Measurements from ENCODE around the gene ICAM3. TPM values are rescaled to one million over a fixed set of nuclear protein-coding genes. Genes with fewer than 3 reads are reported as not detected.
"Not testable (repeated sequence)": the region's sequence is repeated elsewhere in the genome, so short reads cannot be mapped to it uniquely, and the experiment has no call there.

The ICAM3 gene, protein sequence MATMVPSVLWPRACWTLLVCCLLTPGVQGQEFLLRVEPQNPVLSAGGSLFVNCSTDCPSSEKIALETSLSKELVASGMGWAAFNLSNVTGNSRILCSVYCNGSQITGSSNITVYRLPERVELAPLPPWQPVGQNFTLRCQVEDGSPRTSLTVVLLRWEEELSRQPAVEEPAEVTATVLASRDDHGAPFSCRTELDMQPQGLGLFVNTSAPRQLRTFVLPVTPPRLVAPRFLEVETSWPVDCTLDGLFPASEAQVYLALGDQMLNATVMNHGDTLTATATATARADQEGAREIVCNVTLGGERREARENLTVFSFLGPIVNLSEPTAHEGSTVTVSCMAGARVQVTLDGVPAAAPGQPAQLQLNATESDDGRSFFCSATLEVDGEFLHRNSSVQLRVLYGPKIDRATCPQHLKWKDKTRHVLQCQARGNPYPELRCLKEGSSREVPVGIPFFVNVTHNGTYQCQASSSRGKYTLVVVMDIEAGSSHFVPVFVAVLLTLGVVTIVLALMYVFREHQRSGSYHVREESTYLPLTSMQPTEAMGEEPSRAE
- polyA plus RNA-seq = 5.3 TPM
- long read RNA-seq, donor 1 = 0 reads
- long read RNA-seq, donor 2, partial matches to known transcripts = 0 of 1 reads
- long read RNA-seq, donor 2, other reads (novel, unspliced or antisense) = 0 of 1 reads
- long read RNA-seq, donor 3 = 0 reads
- long read RNA-seq, donor 4 = 0 reads
- long read RNA-seq, donor 5, partial matches to known transcripts = 0 of 1 reads
- long read RNA-seq, donor 5, other reads (novel, unspliced or antisense) = 0 of 1 reads
- long read RNA-seq, donor 6 = 0 reads
- long read RNA-seq, donor 7 = 0 reads
- long read RNA-seq, donor 8, partial matches to known transcripts = 14 of 15 reads
- long read RNA-seq, donor 8, other reads (novel, unspliced or antisense) = 0 of 15 reads
- long read RNA-seq, donor 9 = 0 reads
- long read RNA-seq, donor 10 = 0 reads
- long read RNA-seq, donor 11, partial matches to known transcripts = 0 of 2 reads
- long read RNA-seq, donor 11, other reads (novel, unspliced or antisense) = 0 of 2 reads

DNA sequence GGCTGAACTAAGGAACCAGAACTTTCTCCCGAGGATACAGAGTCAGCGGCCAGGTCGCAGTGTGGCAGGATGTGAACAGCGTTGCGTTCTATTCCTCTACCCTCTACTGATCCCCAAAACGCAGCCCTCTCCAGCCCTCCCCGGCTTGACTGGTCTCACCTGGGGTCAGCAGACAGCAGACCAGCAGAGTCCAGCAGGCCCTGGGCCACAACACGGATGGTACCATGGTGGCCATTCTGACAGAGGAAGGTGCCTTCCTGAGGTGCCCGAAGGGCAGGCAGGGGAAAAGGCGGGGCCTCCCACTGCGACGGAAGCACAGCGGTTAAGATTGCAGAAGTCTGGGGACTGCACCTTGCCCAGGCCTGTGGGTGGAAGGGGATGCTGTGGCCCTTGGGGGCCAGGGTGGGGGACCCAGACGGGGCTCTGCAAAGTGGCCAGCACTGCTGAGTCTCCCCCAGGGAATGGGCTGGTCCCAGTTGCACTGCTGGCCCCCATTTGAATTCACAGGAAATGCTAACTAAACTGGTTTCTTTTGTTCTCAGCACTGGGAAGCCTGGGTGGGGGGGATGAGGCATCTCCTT lies at the start of gene ICAM3:
ICAM3 (minus strand) TSS at position 245 of the 581 bp plus-strand sequence; CDS start at position 235, 10 bp downstream.
- Histone ChIP-seq H3K27me3 (ENCODE audit: control insufficient read depth, insufficient read depth, low read length) (no peaks in the 10 kb centered on the region), H3K9me3 (ENCODE audit: control insufficient read depth, low read depth, low read length) (no peaks in the 10 kb centered on the region), H3K4me1 (ENCODE audit: control insufficient read depth, insufficient read depth, low read length) (peaks cover 4% of the 10 kb centered on the region), H3K27ac (ENCODE audit: low read length) (no peak within 1 kb of the TSS), H3K36me3 (ENCODE audit: control insufficient read depth, insufficient read depth, low read length) (no peaks in the 10 kb centered on the region), H3K4me3 (ENCODE audit: low read length) (no peak within 1 kb of the TSS)
- DNase-seq = no peak
- WGBS (ENCODE audit: insufficient coverage, low lambda C conversion rate) = no CpG with 5 or more reads among the region's 14 CpGs

DNA sequence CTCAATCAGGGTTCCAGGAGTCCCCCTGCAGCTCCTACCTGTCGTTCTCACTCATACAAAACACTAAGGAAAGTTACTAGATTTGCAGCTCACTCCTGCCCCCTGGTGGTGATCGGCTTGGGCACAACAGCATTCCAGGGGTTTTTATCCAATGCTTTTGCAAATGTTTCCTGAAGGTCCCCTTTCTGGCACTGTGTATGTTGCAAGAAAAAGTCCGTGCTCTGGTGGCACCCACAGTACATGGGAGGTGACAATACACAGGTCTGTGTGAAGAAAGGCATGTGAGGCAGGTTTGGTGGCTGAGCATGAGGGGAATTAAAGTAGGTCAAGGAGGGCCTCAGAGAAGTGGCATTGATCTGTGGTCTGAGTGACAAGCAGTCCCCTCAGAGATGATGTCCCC lies 49.5 kb upstream of the ICAM3 start:
- peaks cover 29% of the 10 kb centered on the region for H3K36me3 ChIP-seq (ENCODE audit: control insufficient read depth, insufficient read depth, low read length)
- H3K4me3 ChIP-seq (ENCODE audit: low read length) = no peak overlapping the region
- no peaks in the 10 kb centered on the region for H3K9me3 ChIP-seq (ENCODE audit: control insufficient read depth, low read depth, low read length)
- no CpG with 5 or more reads among the region's 3 CpGs for WGBS (ENCODE audit: insufficient coverage, low lambda C conversion rate)
- DNase-seq = peak; percentile 70 to 74
- no peaks in the 10 kb centered on the region for H3K27me3 ChIP-seq (ENCODE audit: control insufficient read depth, insufficient read depth, low read length)
- H3K4me1 ChIP-seq (ENCODE audit: control insufficient read depth, insufficient read depth, low read length) = no peaks in the 10 kb centered on the region
- no peak overlapping the region for H3K27ac ChIP-seq (ENCODE audit: low read length)

DNA sequence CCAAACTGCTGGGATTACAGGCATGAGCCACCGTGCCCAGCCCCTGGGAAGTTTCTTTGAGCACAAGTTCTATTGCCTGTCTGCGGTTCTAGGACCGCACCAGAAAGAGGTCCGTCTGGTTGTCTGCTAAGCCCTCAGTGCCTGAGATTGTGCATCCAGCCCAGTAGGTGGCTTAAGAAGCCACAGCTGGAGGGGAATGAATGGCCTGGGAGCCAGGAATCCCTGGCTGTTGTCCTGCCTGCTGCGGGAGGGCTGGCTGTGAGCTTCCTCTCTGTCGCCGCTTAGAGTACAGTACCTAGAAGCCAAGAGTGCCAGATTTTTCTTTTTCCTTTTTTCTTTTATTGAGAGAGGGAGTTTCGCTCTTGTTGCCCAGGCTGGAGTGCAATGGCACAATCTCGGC lies 45.2 kb upstream of the ICAM3 start:
- Histone ChIP-seq H3K9me3 (ENCODE audit: control insufficient read depth, low read depth, low read length) (no peaks in the 10 kb centered on the region), H3K4me3 (ENCODE audit: low read length) (no peak overlapping the region), H3K36me3 (ENCODE audit: control insufficient read depth, insufficient read depth, low read length) (no peaks in the 10 kb centered on the region), H3K27ac (ENCODE audit: low read length) (no peak overlapping the region), H3K4me1 (ENCODE audit: control insufficient read depth, insufficient read depth, low read length) (peaks cover 7% of the 10 kb centered on the region), H3K27me3 (ENCODE audit: control insufficient read depth, insufficient read depth, low read length) (no peaks in the 10 kb centered on the region)
- no peak for DNase-seq
- WGBS (ENCODE audit: insufficient coverage, low lambda C conversion rate) = no CpG with 5 or more reads among the region's 9 CpGs

DNA sequence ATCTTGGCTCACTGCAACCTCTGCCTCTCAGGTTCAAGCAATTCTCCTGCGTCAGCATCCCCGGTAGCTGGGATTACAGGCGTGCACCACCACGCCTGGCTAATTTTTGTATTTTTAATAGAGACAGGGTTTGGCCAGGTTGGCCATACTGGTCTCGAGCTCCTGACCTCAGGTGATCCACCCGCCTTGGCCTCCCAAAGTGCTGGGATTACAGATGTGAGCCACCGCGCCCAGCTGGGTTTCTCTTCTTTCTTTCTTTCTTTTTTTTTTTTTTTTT lies 43.7 kb upstream of the ICAM3 start:
- H3K27ac ChIP-seq (ENCODE audit: low read length); H3K36me3 ChIP-seq (ENCODE audit: control insufficient read depth, insufficient read depth, low read length); H3K4me1 ChIP-seq (ENCODE audit: control insufficient read depth, insufficient read depth, low read length); H3K9me3 ChIP-seq (ENCODE audit: control insufficient read depth, low read depth, low read length); DNase-seq; H3K4me3 ChIP-seq (ENCODE audit: low read length); H3K27me3 ChIP-seq (ENCODE audit: control insufficient read depth, insufficient read depth, low read length): not testable (repeated sequence)
- WGBS (ENCODE audit: insufficient coverage, low lambda C conversion rate) = 100% methylated on average over 1 of the region's 8 CpGs

DNA sequence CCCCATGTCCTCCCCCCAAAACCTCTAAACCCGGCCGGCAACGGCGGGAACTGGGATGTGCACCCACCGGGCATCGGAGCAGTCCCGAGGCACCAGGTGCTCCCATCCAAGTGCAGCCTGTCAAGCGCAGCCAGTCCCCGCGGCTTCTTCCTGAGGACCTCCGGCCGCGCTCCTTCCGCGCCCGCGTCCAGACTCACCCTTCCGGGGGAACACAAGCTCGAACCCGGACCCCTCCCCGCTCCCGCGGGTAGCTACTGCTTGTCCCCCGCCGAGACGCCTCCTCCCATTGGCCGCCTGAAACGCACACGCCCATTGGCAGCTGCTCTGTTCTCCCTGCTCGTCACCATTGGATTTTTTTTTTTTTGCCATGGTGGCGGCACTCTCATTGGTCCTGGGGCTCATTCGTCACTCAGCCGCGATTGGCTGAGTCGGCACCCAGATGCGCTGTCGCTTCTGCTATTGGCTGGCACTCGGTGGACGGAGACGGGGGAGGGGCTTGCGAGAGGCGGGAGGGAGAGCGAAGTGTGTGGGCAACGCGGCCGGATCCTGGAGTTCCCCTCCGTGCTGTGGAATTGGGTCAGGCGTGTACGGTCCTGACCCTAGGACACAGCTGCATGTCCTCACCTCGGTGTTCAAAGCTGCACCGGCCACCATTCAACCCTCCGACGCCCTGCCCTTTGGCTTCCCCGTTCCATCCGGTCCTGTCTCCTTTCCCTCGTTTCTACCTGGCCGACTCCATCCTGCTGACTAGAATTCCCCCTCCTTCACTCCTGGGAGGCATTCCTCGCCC lies 41.1 kb upstream of the ICAM3 start, which contains the start of gene TYK2:
TYK2 (minus strand) TSS at position 260 of the 790 bp plus-strand sequence. CDS start 2,166 bp downstream, outside the sequence.
- DNase-seq = peak; percentile 99
- H3K27ac ChIP-seq (ENCODE audit: low read length) = peak within 1 kb of the TSS; percentile 64
- 0% methylated on average over 1 of the region's 58 CpGs for WGBS (ENCODE audit: insufficient coverage, low lambda C conversion rate)
- H3K27me3 ChIP-seq (ENCODE audit: control insufficient read depth, insufficient read depth, low read length) = no peaks in the 10 kb centered on the region
- H3K4me3 ChIP-seq (ENCODE audit: low read length) = peak within 1 kb of the TSS; percentile 95
- H3K9me3 ChIP-seq (ENCODE audit: control insufficient read depth, low read depth, low read length) = no peaks in the 10 kb centered on the region
- H3K4me1 ChIP-seq (ENCODE audit: control insufficient read depth, insufficient read depth, low read length) = peaks cover 9% of the 10 kb centered on the region
- H3K36me3 ChIP-seq (ENCODE audit: control insufficient read depth, insufficient read depth, low read length) = peaks cover 12% of the 10 kb centered on the region

DNA sequence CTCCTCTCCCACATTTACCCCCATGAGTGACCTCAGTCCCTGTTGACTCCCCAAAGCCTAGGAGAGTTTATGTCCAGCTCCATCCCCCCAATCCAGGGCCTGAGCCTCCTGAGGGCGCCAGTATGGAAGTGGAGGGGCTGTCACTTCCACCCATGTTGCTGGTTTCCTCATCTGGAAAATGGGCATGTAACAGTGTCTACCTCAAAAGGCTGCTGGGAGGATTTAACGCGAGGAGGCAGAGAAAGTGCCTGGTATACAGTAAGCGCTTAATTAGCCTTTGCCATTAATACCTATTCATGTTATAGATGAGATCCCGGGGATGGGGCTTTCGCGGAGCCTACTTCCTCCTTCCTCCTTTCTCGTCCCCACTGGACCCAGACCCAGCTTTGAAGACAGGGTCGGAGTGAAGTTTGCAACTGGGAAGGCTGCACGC lies 40.5 kb upstream of the ICAM3 start:
- no peaks in the 10 kb centered on the region for H3K27me3 ChIP-seq (ENCODE audit: control insufficient read depth, insufficient read depth, low read length)
- H3K4me3 ChIP-seq (ENCODE audit: low read length) = peak overlapping the region; percentile 95
- H3K36me3 ChIP-seq (ENCODE audit: control insufficient read depth, insufficient read depth, low read length) = peaks cover 15% of the 10 kb centered on the region
- peak overlapping the region; percentile 43 for H3K27ac ChIP-seq (ENCODE audit: low read length)
- no CpG with 5 or more reads among the region's 10 CpGs for WGBS (ENCODE audit: insufficient coverage, low lambda C conversion rate)
- peak in 1 of 2 donors; percentile 14 for DNase-seq
- H3K9me3 ChIP-seq (ENCODE audit: control insufficient read depth, low read depth, low read length) = no peaks in the 10 kb centered on the region
- peaks cover 9% of the 10 kb centered on the region for H3K4me1 ChIP-seq (ENCODE audit: control insufficient read depth, insufficient read depth, low read length)

DNA sequence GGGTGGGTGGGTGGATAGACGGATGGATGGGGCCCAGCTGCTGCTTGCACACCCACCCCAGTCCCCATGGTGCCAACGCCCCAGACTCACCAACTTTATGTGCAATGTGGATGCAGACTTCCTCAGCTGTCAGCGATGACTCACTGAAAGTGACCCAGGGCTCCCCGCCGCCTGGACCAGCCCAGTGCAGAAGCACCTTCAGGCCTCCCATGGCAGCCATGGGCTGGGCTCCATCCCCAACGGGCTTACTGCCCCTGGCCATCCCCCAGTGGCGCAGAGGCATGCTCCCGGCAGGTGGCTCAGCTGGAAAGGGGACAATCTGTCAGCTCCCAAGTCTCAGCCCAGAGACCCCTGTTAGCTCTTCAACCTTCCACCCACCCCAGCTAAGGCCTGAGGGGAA lies 38.7 kb upstream of the ICAM3 start:
- no peaks in the 10 kb centered on the region for H3K9me3 ChIP-seq (ENCODE audit: control insufficient read depth, low read depth, low read length)
- no peaks in the 10 kb centered on the region for H3K27me3 ChIP-seq (ENCODE audit: control insufficient read depth, insufficient read depth, low read length)
- H3K36me3 ChIP-seq (ENCODE audit: control insufficient read depth, insufficient read depth, low read length) = peaks cover 21% of the 10 kb centered on the region
- H3K4me1 ChIP-seq (ENCODE audit: control insufficient read depth, insufficient read depth, low read length) = peaks cover 9% of the 10 kb centered on the region
- no peak overlapping the region for H3K27ac ChIP-seq (ENCODE audit: low read length)
- no peak for DNase-seq
- H3K4me3 ChIP-seq (ENCODE audit: low read length) = no peak overlapping the region
- WGBS (ENCODE audit: insufficient coverage, low lambda C conversion rate) = 90% methylated on average over 2 of the region's 8 CpGs

DNA sequence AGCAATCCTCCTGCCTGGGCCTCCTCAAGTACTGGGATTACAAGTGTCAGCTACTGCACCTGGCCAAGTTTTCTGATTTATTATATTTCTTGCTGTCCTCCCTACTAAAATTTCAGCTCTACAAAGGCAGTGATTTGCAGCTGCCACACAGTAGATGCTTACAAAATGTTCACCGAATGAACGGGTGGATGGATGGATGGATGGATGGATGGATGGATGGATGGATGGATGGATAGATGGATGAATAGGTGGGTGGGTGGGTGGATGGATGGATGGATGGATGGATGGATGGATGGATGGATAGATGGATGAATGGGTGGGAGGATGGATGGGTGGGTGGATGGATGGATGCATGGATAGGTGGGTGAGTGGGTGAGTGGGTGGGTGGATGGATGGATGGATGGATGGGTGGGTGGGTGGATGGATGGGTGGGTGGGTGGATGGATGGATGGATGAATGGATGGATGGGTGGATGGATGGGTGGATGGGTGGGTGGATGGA lies 37.8 kb upstream of the ICAM3 start:
- not testable (repeated sequence) for H3K9me3 ChIP-seq (ENCODE audit: control insufficient read depth, low read depth, low read length); H3K4me3 ChIP-seq (ENCODE audit: low read length); H3K4me1 ChIP-seq (ENCODE audit: control insufficient read depth, insufficient read depth, low read length); H3K27ac ChIP-seq (ENCODE audit: low read length); H3K27me3 ChIP-seq (ENCODE audit: control insufficient read depth, insufficient read depth, low read length); DNase-seq
- H3K36me3 ChIP-seq (ENCODE audit: control insufficient read depth, insufficient read depth, low read length) = peaks cover 24% of the 10 kb centered on the region
- WGBS (ENCODE audit: insufficient coverage, low lambda C conversion rate) = no CpG with 5 or more reads among the region's 2 CpGs

DNA sequence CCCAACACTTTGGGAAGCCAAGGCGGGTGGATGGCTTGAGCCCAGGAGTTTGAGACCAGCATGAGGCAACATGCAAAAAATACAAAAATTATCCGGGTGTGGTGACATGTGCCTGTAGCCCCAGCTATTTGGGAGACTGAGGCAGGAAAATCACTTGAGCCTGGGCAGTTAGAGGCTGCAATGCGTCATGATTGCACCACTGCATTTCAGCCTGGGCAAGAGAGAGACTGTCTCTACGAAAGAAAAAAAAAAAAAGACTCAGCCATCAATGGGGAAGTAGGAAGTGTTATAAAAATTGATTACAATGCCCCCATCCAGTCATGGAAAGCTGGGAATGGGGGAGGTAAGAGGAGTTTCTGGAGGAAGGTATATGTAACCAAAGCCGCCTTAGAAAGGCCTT lies 35.5 kb upstream of the ICAM3 start:
- DNase-seq = no peak
- Histone ChIP-seq H3K4me3 (ENCODE audit: low read length) (no peak overlapping the region), H3K27me3 (ENCODE audit: control insufficient read depth, insufficient read depth, low read length) (no peaks in the 10 kb centered on the region), H3K9me3 (ENCODE audit: control insufficient read depth, low read depth, low read length) (no peaks in the 10 kb centered on the region), H3K4me1 (ENCODE audit: control insufficient read depth, insufficient read depth, low read length) (peaks cover 5% of the 10 kb centered on the region), H3K36me3 (ENCODE audit: control insufficient read depth, insufficient read depth, low read length) (peaks cover 29% of the 10 kb centered on the region), H3K27ac (ENCODE audit: low read length) (no peak overlapping the region)
- 87% methylated on average over 2 of the region's 5 CpGs for WGBS (ENCODE audit: insufficient coverage, low lambda C conversion rate)
